GM23338 (cell line): ENCODE measurements around the gene RASAL3. TPM values are rescaled to one million over a fixed set of nuclear protein-coding genes. Genes with fewer than 3 reads are reported as not detected.
"Not testable (repeated sequence)": the region's sequence is repeated elsewhere in the genome, so short reads cannot be mapped to it uniquely, and the experiment has no call there.

ENCODE experiments used
- ATAC-seq: fragments of 200-7000 bp; cut with Tn5 transposase; 3 replicates; pipeline ENCODE4 v1.9.1; 2020
- DNase-seq: peaks from one replicate; pipeline ENCODE4 v3.0.0-alpha.2; 2015; ENCODE audit warnings: low spot score
- H2AFZ ChIP-seq: fragments of 200-600 bp; sonication (generic); 2 replicates; pipeline ENCODE4 v1.8.0; 2016; ENCODE audit warnings: antibody characterized with exemption, mild to moderate bottlenecking, moderate library complexity
- H3F3A ChIP-seq: fragments of 200-600 bp; sonication (generic); replicated peaks from 2 replicates; pipeline ENCODE4 v1.8.0; 2017; ENCODE audit warnings: antibody characterized with exemption, mixed run types, low read depth
- H3K27ac ChIP-seq: fragments of 200-600 bp; sonication (generic); 2 replicates; pipeline ENCODE4 v1.6.1; 2016; ENCODE audit warnings: low read depth
- H3K27me3 ChIP-seq: fragments of 200-600 bp; sonication (generic); 2 replicates; pipeline ENCODE4 v1.8.0; 2016; ENCODE audit warnings: mild to moderate bottlenecking, mixed run types, moderate library complexity; ENCODE audit not compliant: insufficient read depth
- H3K36me3 ChIP-seq: fragments of 200-600 bp; sonication (generic); 2 replicates; pipeline ENCODE4 v1.8.0; 2016; ENCODE audit warnings: mild to moderate bottlenecking; ENCODE audit not compliant: insufficient read depth
- H3K4me1 ChIP-seq: fragments of 200-600 bp; sonication (generic); 2 replicates; pipeline ENCODE4 v1.8.0; 2016; ENCODE audit warnings: mild to moderate bottlenecking, moderate library complexity; ENCODE audit not compliant: insufficient read depth
- H3K4me2 ChIP-seq: fragments of 200-600 bp; sonication (generic); 2 replicates; pipeline ENCODE4 v1.7.1; 2017; ENCODE audit warnings: mixed run types
- H3K4me3 ChIP-seq: fragments of 200-600 bp; sonication (generic); 2 replicates; pipeline ENCODE4 v1.6.1; 2016; ENCODE audit warnings: mixed run types
- H3K79me2 ChIP-seq: fragments of 200-600 bp; sonication (generic); replicated peaks from 2 replicates; pipeline ENCODE4 v1.8.0; 2017; ENCODE audit warnings: mild to moderate bottlenecking; ENCODE audit not compliant: insufficient read depth
- H3K9me2 ChIP-seq: fragments of 200-600 bp; sonication (generic); 2 replicates; pipeline ENCODE4 v1.8.0; 2017; ENCODE audit not compliant: insufficient read depth
- H4K20me1 ChIP-seq: fragments of 200-600 bp; sonication (generic); replicated peaks from 2 replicates; pipeline ENCODE4 v1.8.0; 2017; ENCODE audit warnings: mild to moderate bottlenecking; ENCODE audit not compliant: insufficient read depth
- H3K27ac Mint-ChIP-seq: 2 replicates; pipeline ENCODE4 v1.8.0; 2020; ENCODE audit warnings: inconsistent platforms, mild to moderate bottlenecking, moderate library complexity, mixed read lengths
- H3K27me3 Mint-ChIP-seq: 3 replicates; pipeline ENCODE4 v1.8.0; 2022; ENCODE audit warnings: low read depth, mild to moderate bottlenecking, moderate library complexity, mixed read lengths, inconsistent platforms; ENCODE audit not compliant: insufficient read depth, poor library complexity
- H3K36me3 Mint-ChIP-seq: 3 replicates; pipeline ENCODE4 v1.8.0; 2021; ENCODE audit warnings: low read depth, mild to moderate bottlenecking, inconsistent platforms, moderate library complexity, mixed read lengths
- H3K4me1 Mint-ChIP-seq: 3 replicates; pipeline ENCODE4 v1.8.0; 2020; ENCODE audit warnings: mild to moderate bottlenecking, inconsistent platforms, mixed read lengths
- H3K4me3 Mint-ChIP-seq: 3 replicates; pipeline ENCODE4 v1.8.0; 2021; ENCODE audit warnings: moderate library complexity, mild to moderate bottlenecking, inconsistent platforms, mixed read lengths
- H3K9me3 Mint-ChIP-seq: 3 replicates; pipeline ENCODE4 v1.8.0; 2020; ENCODE audit warnings: moderate library complexity, mild to moderate bottlenecking, inconsistent platforms, mixed read lengths
- REST ChIP-seq: IDR thresholded peaks from one replicate; pipeline ENCODE4 v1.6.1; 2018; ENCODE audit warnings: antibody characterized with exemption; ENCODE audit not compliant: unreplicated experiment
- polyA plus RNA-seq: library from polyadenylated mRNA; unstranded; fragments of >200 nt; fragmentation: Nextera tagmentation; extraction: Ambion mirVana; gene quantifications from 2 replicates; pipeline ENCODE4 v1.2.1, GENCODE V29; 2016
- total RNA-seq: library from RNA; depleted of rRNA; stranded (reverse); fragments of >200 nt; shearing (Covaris generic); gene quantifications from 2 replicates; pipeline ENCODE4 v1.2.3, GENCODE V29; 2014

RASAL3 gene
- total and polyA plus RNA-seq, 2 experiments from 2014 or later: 1.8 to 1.9 TPM

DNA sequence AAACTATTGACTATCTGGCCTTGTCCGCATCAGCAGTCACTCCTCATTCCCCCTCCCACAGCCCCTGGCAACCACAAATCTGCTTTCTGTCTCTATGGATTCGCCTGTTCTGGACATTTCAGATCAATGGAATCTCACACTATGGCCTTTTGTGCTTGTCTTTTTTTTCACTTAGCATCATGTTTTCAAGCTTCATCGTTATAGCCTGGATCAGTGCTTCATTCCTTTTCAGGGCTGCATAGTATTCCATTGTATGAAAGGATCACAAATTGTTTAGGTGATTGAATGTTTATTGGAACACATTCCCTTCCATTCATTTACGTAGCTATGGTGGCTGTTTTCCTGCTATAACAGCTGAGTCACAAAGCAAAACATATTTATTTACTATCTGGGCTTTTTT lies 22.7 kb upstream of the RASAL3 start:
- Mint-ChIP-seq H3K27ac (no peak overlapping the region), H3K9me3 (peaks cover 71% of the 10 kb centered on the region), H3K4me1 (no peaks in the 10 kb centered on the region), H3K36me3 (peaks cover 22% of the 10 kb centered on the region), H3K4me3 (no peak overlapping the region), H3K27me3 (peaks cover 2% of the 10 kb centered on the region)
- Histone ChIP-seq H3K4me2 (no peak overlapping the region), H3K27ac (no peak overlapping the region), H3K27me3 (no peaks in the 10 kb centered on the region), H3K4me1 (no peaks in the 10 kb centered on the region), H3K4me3 (no peak overlapping the region), H3K9me2 (no peaks in the 10 kb centered on the region), H4K20me1 (no peaks in the 10 kb centered on the region), H2AFZ (no peak overlapping the region), H3K36me3 (no peaks in the 10 kb centered on the region), H3F3A (no peaks in the 10 kb centered on the region), H3K79me2 (no peaks in the 10 kb centered on the region)
- ATAC-seq (no peak), DNase-seq (no peak)
- TF ChIP-seq REST: no peak

- H3K27ac ChIP-seq, H3K79me2 ChIP-seq, H3K9me2 ChIP-seq, DNase-seq, H3K4me1 Mint-ChIP-seq, H3K4me3 Mint-ChIP-seq, H3K27me3 ChIP-seq, H3K4me3 ChIP-seq, H3K27me3 Mint-ChIP-seq, H2AFZ ChIP-seq, H3K4me1 ChIP-seq, ATAC-seq, H3F3A ChIP-seq, H3K27ac Mint-ChIP-seq, H3K36me3 ChIP-seq, H4K20me1 ChIP-seq, H3K4me2 ChIP-seq: not testable (repeated sequence)
- Mint-ChIP-seq H3K36me3 (peaks cover 24% of the 10 kb centered on the region), H3K9me3 (peaks cover 77% of the 10 kb centered on the region)
Measured at GRCh38 chr19:15485768-15486167, 21.4 kb upstream of the RASAL3 start.

DNA sequence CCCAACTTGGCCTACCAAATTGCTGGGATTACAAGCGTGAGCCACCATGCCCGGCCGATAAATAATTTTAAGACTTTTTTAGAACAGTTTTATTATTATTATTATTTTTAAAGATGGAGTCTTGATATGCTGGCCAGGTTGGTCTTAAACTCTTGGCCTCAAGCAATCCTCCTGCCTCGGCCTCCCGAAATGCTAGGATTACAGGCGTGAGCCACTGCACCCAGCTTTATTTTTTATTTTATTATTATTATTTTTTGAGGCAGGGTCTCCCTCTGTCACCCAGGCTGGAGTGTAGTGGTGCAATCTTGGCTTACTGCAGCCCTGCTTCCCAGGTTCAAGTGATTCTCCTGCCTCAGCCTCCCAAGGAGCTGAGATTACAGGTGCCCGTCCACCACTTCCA lies 16.7 kb upstream of the RASAL3 start:
- H3K27me3 Mint-ChIP-seq, H3K4me3 ChIP-seq, H3K36me3 ChIP-seq, H3K4me1 Mint-ChIP-seq, H4K20me1 ChIP-seq, H3K27ac ChIP-seq, H3F3A ChIP-seq, ATAC-seq, H3K27me3 ChIP-seq, H3K9me2 ChIP-seq, H3K79me2 ChIP-seq, H3K4me3 Mint-ChIP-seq, H3K27ac Mint-ChIP-seq, H3K4me1 ChIP-seq, DNase-seq, H2AFZ ChIP-seq, H3K4me2 ChIP-seq: not testable (repeated sequence)
- H3K36me3 Mint-ChIP-seq: peaks cover 33% of the 10 kb centered on the region
- peaks cover 87% of the 10 kb centered on the region for H3K9me3 Mint-ChIP-seq
